DMS 273 (cell line): ENCODE measurements around the gene DPYSL4.
"Not testable (repeated sequence)": the region's sequence is repeated elsewhere in the genome, so short reads cannot be mapped to it uniquely, and the experiment has no call there.

Source experiments
- DNase-seq: peaks from one replicate; lab custom pipeline; 2025; ENCODE audit not compliant: unreplicated experiment; lab: John Stamatoyannopoulos, UW

DPYSL4 gene

GRCh38 chr10:132149271-132149670 lies 37.5 kb upstream of the DPYSL4 start:
- DNase-seq: peak; percentile 26

DNA sequence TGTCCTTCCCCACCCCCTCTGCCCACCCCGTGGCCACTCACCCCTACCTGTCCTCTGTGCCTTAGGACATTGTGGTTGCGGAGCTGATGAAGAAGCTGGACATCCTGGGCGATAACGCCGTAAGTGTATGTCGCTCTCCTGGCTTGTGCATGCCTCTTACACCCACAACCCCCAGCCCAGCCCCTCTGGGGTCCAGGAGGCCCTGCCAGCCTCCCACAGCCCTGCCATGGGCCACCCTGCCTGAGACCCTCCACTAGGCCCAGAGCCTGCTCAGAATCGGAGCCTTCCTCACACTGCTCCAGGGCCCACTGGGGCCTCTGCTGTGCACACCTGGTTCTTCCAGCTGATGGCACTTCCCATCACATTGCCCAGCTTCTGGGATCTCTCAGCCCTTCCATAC lies 36.8 kb upstream of the DPYSL4 start:
- DNase-seq: no peak

DNA sequence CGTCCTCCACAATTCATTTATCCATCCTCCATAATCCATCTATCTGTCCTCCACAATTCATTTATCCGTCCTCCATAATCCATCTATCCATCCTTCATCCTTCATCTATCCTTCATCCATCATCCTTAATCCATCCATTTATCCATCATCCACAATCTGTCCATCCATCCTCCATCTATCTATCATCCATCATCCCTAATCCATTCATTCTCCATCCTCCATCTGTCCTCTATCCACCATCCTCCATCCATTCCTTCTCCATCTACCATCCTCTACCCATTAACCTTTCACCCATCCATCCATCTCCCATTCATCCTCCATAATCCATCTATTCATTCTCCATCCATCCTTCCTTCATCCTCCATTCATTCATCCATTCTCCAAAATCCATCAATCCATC lies 36.0 kb upstream of the DPYSL4 start:
- DNase-seq: no peak

- DNase-seq: no peak
These were observed 35.3 kb upstream of the DPYSL4 start for GRCh38 chr10:132151286-132151950.

GRCh38 chr10:132151951-132152505 lies 34.7 kb upstream of the DPYSL4 start:
- DNase-seq: no peak

GRCh38 chr10:132152896-132153580 lies 33.7 kb upstream of the DPYSL4 start:
- DNase-seq: no peak

- no peak for DNase-seq
These were observed 33.0 kb upstream of the DPYSL4 start for GRCh38 chr10:132153616-132154217.

DNA sequence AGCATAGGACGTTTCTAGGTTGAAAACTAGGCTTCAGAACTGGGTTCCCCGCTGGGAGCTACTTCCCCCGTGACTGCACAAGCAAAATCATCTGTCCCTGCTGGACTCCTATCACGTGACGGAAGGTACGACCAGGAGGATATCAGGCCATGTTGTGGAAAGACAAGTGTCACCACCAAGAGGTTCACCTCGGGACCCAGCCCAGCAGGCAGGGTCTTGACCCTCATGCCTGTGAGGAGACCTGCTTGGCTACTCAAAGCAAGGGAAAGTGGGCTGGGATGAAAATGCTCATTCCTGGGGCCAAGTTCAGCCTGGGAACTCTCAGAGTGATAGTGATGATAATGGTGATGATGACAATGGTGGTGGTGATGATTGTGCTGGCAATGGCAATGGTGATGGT lies 32.3 kb upstream of the DPYSL4 start:
- no peak for DNase-seq

DNA sequence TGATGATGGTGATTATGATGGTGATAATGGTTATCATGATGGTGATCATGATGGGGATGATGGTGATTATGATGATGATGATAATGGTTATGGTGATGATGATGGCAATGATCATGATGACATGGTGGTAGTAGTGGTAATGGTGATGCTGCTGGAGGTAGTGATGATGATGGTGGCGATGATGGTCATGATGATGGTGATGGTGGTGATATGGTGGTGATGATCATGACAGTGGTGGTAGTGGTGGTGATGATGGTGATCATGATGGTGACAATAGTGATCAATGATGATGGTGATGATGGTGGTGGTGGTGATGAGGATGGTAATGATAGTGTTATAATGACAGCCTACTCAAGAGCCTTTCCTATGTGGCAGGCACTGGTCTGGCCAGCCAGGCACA lies 31.8 kb upstream of the DPYSL4 start:
- no peak for DNase-seq

DNA sequence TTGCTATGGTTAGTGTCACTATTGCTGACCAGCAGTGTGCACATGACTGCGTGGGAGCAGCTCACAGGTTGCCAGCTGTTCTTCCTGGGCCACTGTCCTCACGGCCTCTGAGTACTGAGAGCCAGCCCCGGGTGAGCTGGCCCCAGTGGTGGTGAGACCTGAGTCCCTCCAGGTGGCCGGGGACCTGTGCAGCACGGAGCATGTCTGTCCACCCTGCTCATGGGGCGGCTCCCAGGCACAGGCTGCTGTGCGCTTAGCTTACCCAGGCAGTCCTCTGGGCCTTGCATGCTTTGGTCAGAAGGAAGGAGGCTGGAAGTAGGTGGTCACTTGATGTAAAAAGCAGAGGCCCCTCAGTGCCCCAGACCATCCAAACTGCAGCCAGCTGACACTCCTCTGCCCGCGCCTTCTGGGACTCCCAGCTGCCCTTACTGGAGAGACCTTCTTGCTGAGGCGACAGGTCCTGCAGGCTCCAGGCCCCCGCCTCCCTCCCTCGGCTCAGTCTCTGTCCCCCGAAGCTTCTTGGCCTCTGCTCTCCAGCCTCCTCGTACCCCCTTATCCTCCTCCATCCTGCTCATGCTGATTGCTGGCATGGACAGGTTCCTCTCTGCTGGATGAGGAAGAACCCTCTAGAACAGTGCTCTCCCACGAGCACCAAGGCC lies 30.9 kb upstream of the DPYSL4 start:
- no peak for DNase-seq

DNA sequence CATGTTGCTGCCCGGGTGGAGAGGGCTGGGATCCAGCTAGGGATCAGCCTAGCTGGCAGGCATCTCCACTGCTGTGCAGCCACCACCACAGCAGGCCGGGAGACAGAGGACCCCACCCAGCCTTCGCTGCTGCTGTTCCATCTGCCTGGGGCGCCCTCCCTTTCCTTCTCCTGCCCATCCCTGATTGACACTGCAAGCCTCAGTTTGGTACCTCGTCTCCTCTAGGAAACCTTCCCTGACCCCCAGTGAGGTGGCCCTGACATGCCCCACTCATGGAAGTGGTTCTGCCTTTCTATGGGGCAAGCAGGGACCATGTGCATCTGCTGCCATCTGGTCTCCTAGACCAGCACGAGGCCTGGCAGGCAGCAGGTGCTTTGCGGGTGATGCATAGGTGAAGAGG lies 30.4 kb upstream of the DPYSL4 start:
- no peak for DNase-seq

- no peak for DNase-seq
These were observed 29.6 kb upstream of the DPYSL4 start for GRCh38 chr10:132157101-132157500.

GRCh38 chr10:132158122-132158741 lies 28.5 kb upstream of the DPYSL4 start:
- DNase-seq: no peak

- DNase-seq: no peak
These were observed 27.9 kb upstream of the DPYSL4 start for GRCh38 chr10:132158823-132159222.

DNA sequence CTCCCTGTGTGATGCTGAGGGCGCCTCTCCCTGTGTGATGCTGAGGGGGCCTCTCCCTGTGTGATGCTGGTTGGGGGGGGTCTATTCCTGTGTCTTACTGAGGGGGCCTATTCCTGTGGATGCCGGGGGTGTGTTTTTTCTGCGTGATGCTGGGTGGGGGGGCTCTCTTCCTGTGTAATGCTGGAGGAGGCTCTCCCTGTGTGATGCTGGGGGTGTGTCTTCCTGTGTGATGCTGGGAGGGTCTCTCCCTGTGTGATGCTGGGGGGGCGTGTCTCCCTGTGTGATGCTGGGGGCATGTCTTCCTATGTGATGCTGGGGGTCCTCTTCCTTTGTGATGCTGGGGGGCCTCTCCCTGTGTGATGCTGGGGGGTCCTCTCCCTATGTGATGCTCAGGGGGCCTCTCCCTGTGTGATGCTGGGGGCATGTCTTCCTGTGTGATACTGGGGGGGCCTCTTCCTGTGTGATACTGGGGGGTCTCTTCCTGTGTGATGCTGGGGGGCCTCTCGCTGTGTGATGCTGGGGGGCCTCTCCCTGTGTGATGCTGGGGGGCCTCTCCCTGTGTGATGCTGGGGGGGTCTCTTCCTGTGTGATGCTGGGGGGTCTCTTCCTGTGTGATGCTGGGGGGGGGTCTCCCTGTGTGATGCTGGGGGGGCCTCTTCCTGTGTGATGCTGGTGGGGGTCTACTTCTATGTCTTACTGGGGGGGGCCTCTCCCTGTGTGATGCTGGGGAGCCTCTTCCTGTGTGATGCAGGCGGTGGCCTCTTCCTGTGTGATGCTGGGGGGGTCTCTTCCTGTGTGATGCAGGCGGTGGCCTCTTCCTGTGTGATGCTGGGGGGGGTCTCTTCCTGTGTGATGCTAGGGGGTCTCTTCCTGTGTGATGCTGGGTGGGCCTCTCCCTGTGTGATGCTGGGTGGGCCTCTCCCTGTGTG lies 27.2 kb upstream of the DPYSL4 start:
- DNase-seq: peak; percentile 15

DNA sequence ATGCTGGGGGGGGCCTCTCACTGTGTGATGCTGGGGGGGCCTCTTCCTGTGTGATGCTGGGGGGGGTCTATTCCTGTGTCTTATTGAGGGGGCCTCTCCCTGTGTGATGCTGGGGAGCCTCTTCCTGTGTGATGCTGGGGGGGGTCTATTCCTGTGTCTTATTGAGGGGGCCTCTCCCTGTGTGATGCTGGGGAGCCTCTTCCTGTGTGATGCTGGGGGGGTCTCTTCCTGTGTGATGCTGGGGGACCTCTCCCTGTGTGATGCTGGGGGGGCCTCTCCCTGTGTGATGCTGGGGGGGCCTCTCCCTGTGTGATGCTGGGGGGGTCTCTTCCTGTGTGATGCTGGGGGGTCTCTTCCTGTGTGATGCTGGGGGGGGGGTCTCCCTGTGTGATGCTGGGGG lies 26.5 kb upstream of the DPYSL4 start:
- not testable (repeated sequence) for DNase-seq

DNA sequence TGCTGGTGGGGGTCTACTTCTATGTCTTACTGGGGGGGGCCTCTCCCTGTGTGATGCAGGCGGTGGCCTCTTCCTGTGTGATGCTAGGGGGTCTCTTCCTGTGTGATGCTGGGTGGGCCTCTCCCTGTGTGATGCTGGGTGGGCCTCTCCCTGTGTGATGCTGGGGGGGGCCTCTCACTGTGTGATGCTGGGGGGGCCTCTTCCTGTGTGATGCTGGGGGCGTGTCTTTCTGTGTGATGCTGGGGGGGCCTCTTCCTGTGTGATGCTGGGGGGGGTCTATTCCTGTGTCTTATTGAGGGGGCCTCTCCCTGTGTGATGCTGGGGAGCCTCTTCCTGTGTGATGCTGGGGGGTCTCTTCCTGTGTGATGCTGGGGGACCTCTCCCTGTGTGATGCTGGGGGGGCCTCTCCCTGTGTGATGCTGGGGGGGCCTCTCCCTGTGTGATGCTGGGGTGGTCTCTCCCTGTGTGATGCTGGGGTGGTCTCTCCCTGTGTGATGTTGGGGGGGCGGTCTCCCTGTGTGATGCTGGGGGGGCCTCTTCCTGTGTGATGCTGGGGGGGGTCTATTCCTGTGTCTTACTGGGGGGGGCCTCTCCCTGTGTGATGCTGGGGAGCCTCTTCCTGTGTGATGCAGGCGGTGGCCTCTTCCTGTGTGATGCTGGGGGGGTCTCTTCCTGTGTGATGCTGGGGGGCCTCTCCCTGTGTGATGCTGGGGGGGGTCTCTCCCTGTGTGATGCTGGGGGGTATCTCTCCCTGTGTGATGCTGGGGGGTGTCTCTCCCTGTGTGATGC lies 25.7 kb upstream of the DPYSL4 start:
- DNase-seq: not testable (repeated sequence)

DNA sequence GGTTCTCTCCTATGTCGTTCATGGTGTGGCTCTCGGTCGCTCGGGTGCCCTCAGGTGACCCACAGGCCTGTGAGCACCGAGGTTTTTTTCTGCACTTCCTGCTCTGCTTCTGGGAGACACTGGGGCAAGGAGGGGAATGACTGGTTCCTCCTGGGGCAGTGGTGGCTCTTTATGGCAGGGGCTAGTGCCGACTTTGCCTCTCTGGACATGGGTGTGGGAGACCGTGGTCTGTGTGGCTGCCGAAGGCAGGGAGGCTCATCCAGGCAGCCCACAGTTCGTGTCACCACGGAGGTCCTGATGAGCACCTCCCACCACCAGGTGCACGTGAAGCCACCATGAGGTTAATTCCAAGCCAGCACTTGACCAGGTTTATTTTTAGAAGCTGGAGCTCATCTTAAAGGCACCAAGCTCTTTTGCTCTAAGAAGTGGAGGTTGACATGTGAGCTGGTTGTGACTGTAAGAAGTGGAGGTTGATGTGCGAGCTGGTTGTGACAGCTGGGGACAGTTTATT lies 24.7 kb upstream of the DPYSL4 start:
- no peak for DNase-seq
